HEK293T (cell line): ENCODE data around the gene C5orf24.
"Not testable (repeated sequence)": the region's sequence is repeated elsewhere in the genome, so short reads cannot be mapped to it uniquely, and the experiment has no call there.

Experiments
- CTCF ChIA-PET: fragments of 350-600 bp; formaldehyde crosslinking; extraction: SDS; loops from one replicate; lab custom pipeline; 2021; ENCODE audit warnings: antibody characterized with exemption, inconsistent platforms; lab: Yijun Ruan, JAX
- POLR2A ChIA-PET: fragments of 350-600 bp; formaldehyde crosslinking; extraction: SDS; loops from one replicate; lab custom pipeline; 2020; ENCODE audit warnings: antibody characterized with exemption, inconsistent platforms; lab: Yijun Ruan, JAX
- DNase-seq: peaks from one replicate; pipeline ENCODE4 v3.0.0; 2012; ENCODE audit warnings: mixed read lengths; ENCODE audit errors: extremely low spot score
- ARNT ChIP-seq: fragments of 450-650 bp; IDR thresholded peaks from 2 replicates; pipeline ENCODE4 v1.6.1; 2017; ENCODE audit warnings: mild to moderate bottlenecking
- BHLHE40 ChIP-seq: fragments of 450-650 bp; IDR thresholded peaks from 2 replicates; pipeline ENCODE4 v1.6.1; 2016; ENCODE audit warnings: mild to moderate bottlenecking, moderate library complexity, borderline replicate concordance
- CTBP1 ChIP-seq: fragments of 450-650 bp; IDR thresholded peaks from 2 replicates; pipeline ENCODE4 v1.6.1; 2016; ENCODE audit warnings: borderline replicate concordance
- ELF4 ChIP-seq: fragments of 450-650 bp; IDR thresholded peaks from 2 replicates; pipeline ENCODE4 v1.6.1; 2017; ENCODE audit warnings: antibody characterized with exemption
- FOXA1 ChIP-seq: fragments of 450-650 bp; IDR thresholded peaks from 2 replicates; pipeline ENCODE4 v1.6.1; 2016; ENCODE audit warnings: mild to moderate bottlenecking
- FOXK2 ChIP-seq: fragments of 450-650 bp; IDR thresholded peaks from 2 replicates; pipeline ENCODE4 v1.6.1; 2016; ENCODE audit warnings: mild to moderate bottlenecking
- FOXM1 ChIP-seq: fragments of 450-650 bp; IDR thresholded peaks from 2 replicates; pipeline ENCODE4 v1.6.1; 2017; ENCODE audit warnings: mild to moderate bottlenecking, borderline replicate concordance
- HDGF ChIP-seq: fragments of 450-650 bp; IDR thresholded peaks from 2 replicates; pipeline ENCODE4 v1.6.1; 2017; ENCODE audit warnings: antibody characterized with exemption, borderline replicate concordance
- L3MBTL2 ChIP-seq: fragments of 450-650 bp; conservative IDR thresholded peaks from 2 replicates; pipeline ENCODE4 v1.6.1; 2016; ENCODE audit warnings: mild to moderate bottlenecking
- LEF1 ChIP-seq: fragments of 450-650 bp; IDR thresholded peaks from 2 replicates; pipeline ENCODE4 v1.6.1; 2017; ENCODE audit warnings: mild to moderate bottlenecking, borderline replicate concordance
- NFRKB ChIP-seq: fragments of 450-650 bp; IDR thresholded peaks from 2 replicates; pipeline ENCODE4 v1.6.1; 2016; ENCODE audit warnings: mild to moderate bottlenecking, moderate library complexity
- SP1 ChIP-seq: fragments of 450-650 bp; IDR thresholded peaks from 2 replicates; pipeline ENCODE4 v1.6.1; 2017
- SUZ12 ChIP-seq: fragments of 450-650 bp; IDR thresholded peaks from 2 replicates; pipeline ENCODE4 v1.6.1; 2016; ENCODE audit warnings: mild to moderate bottlenecking
- TARDBP ChIP-seq: fragments of 450-650 bp; IDR thresholded peaks from 2 replicates; pipeline ENCODE4 v1.6.1; 2016
- ZNF384 ChIP-seq: fragments of 450-650 bp; IDR thresholded peaks from 2 replicates; pipeline ENCODE4 v1.6.1; 2016
- TF ChIP-seq, protein P1 (sequence below): fragments of 450-650 bp; IDR thresholded peaks from 2 replicates; pipeline ENCODE4 v1.6.1; 2016

Gene C5orf24

DNA sequence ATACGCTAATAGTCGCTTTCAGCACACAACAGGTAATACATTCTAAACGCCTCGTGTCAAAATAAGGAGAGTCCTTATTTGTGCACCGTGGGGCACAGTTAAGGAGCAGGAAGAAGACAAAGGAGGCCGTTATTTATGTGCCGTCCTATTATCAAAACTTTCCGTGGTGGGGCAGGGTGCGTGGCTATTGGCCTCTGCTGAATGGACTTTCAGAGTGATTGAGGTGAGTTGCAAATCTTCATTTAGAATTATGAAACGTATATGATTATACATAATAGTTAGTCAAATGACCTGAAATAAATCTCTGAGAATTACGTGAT is 833 bp downstream of the C5orf24 start:
- ChIA-PET POLR2A (interaction anchor here (0.8 to 1.2 kb wide), 4 partner anchors 28 to 108 kb away, joined by 3 to 8 read pairs (median 5); partner anchors contain the start of genes CAMLG, PCBD2 and TXNDC15), CTCF (no interaction called here)
- TF ChIP-seq TARDBP (no peak), BHLHE40 (no peak), SP1 (no peak), CTBP1 (no peak), ARNT (no peak), ZNF384 (no peak), ELF4 (no peak)
- DNase-seq = no peak

DNA sequence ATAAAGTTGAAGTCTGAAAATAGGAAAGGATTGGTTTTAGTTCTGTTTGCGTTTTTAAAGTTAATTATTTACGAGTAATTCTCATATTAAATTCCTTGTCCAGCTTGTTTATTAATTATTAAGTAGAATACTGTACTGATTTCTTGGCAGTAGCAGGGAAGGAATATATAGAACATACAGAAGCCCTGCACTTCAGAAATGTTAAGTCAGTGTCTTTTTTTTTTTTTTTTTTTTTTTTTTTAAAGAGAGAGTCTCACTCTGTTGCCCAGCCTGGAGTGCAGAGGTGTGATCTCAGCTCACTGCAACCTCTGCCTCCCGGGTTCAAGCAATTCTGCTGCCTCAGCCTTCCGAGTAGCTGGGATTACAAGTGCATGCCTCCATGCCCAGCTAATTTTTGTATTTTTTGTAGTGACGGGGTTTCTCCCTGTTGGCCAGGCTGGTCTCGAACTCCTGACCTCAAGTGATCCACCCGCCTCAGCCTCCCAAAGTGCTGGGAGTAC is 3.7 kb downstream of the C5orf24 start:
- TF ChIP-seq ZNF384 = peak; percentile 77
- DNase-seq = not testable (repeated sequence)
- POLR2A ChIA-PET = interaction anchor here (1.2 kb wide), 1 partner anchor 25 kb away, joined by 3 read pairs; the partner anchor contains the start of gene TXNDC15
- CTCF ChIA-PET = interaction anchor here (0.5 to 1.4 kb wide), 3 partner anchors 99 to 461 kb away, joined by 3 read pairs; no protein-coding TSS in a partner anchor

DNA sequence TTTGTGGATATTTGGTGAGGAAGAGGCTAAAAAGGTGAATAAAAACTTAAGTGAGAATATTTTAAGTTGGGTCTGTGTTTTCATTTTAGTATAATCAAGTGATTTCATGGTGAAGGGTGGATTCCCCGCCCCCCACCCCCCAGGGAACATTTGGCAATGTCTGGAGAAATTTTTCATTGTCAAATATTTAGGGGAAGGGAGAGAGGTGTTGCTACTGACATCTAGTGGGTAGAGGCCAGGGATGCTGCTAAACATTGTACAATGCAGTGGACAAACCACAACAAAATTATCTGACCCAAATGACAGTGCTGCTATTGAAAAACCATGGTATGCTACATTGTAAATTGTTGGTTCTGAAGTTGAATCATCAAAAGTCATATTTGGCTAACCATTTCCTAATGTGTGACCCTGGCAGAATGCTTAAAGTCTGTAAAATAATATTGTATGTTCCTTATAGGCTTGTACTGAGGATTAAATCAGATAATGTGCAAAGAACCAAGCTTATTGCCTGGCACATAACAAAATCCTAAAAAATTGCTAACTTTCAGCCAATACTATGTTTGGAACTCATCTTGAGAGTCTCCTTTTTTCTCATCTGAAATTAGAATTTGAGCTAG is 5.6 kb downstream of the C5orf24 start:
- no peak for DNase-seq
- no peak for TF ChIP-seq TARDBP
- TF ChIP-seq, protein P1, sequence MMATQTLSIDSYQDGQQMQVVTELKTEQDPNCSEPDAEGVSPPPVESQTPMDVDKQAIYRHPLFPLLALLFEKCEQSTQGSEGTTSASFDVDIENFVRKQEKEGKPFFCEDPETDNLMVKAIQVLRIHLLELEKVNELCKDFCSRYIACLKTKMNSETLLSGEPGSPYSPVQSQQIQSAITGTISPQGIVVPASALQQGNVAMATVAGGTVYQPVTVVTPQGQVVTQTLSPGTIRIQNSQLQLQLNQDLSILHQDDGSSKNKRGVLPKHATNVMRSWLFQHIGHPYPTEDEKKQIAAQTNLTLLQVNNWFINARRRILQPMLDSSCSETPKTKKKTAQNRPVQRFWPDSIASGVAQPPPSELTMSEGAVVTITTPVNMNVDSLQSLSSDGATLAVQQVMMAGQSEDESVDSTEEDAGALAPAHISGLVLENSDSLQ = peak; percentile 44
- ChIA-PET CTCF (interaction anchor here (1.0 to 1.5 kb wide), 3 partner anchors 9 to 53 kb away, joined by 3 to 5 read pairs (median 3); partner anchors contain the start of gene PCBD2), POLR2A (interaction anchor here (1.0 kb wide), 1 partner anchor 53 kb away, joined by 4 read pairs; the partner anchor contains the start of gene PCBD2)

DNA sequence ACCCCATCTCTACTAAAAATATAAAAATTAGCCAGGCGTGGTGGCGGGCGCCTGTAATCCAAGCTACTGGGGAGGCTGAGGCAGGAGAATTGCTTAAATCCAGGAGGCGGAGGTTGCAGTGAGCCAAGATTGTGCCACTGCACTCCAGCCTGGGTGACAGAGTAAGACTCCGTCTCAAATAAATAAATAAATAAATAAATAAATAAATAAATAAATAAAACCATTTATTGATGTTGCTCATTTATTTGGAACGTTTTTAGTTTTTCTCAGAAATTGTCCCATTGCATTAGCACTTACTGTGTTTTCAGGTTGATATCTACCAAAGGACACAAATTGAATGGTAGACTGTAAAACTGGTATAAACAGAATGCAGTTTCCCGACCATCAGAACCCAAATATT is 10.7 kb downstream of the C5orf24 start:
- POLR2A ChIA-PET, DNase-seq, CTCF ChIA-PET: not testable (repeated sequence)

DNA sequence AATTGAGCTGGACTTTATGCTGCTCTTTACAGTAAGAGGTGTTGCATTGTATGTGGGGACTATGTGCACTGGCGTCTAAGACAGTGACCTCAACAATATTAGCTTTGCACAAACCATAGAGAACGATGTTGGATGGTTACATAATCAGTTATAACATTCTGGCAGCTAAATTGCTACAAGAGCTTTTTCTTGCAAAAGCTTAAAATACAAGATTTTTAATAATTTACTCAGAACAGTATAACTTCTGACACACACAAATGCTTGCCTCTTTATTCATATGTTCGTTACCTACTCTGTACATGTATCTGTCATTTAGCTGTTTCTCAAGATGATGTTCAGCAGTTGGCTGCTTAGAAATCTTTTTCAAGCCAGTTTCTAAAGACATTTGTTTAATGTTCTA is 11.6 kb downstream of the C5orf24 start:
- ChIA-PET POLR2A (interaction anchor here (0.6 to 0.7 kb wide), 2 partner anchors 12 to 110 kb away, joined by 3 read pairs; partner anchors contain the start of gene C5orf24), CTCF (no interaction called here)
- TF ChIP-seq SUZ12 (no peak), TARDBP (no peak), FOXA1 (no peak), CTBP1 (no peak), HDGF (no peak), FOXM1 (no peak)
- TF ChIP-seq, protein P1 = no peak
- no peak for DNase-seq

DNA sequence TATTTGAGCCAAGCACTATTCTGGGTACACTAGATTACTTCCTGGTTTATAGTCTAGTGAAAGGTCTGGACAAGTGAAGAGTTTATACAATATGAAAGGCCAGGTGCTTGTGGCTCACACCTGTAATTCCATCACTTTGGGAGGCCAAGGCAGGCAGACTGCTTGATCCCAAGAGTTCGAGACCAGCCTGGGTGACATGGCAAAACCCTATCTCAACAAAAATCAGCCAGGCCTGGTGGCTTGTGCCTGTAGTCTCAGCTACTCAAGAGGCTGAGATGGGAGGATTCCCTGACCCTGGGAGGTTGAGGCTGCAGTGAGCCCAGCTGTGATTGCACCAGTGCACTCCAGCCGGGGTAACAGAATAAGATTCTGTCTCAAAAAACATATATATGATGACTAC is 18.9 kb downstream of the C5orf24 start:
- POLR2A ChIA-PET = interaction anchor here (2.0 kb wide), 1 partner anchor 10 kb away, joined by 11 read pairs; the partner anchor contains the start of gene TXNDC15
- TF ChIP-seq ZNF384 = no peak
- TF ChIP-seq FOXK2 = no peak
- TF ChIP-seq FOXM1 = no peak
- TF ChIP-seq FOXA1 = no peak
- no peak for TF ChIP-seq HDGF
- no peak for TF ChIP-seq NFRKB
- no peak for TF ChIP-seq ARNT
- TF ChIP-seq L3MBTL2 = no peak
- CTCF ChIA-PET = interaction anchor here (0.7 kb wide), 1 partner anchor 372 kb away, joined by 3 read pairs; no protein-coding TSS in a partner anchor
- DNase-seq = no peak

DNA sequence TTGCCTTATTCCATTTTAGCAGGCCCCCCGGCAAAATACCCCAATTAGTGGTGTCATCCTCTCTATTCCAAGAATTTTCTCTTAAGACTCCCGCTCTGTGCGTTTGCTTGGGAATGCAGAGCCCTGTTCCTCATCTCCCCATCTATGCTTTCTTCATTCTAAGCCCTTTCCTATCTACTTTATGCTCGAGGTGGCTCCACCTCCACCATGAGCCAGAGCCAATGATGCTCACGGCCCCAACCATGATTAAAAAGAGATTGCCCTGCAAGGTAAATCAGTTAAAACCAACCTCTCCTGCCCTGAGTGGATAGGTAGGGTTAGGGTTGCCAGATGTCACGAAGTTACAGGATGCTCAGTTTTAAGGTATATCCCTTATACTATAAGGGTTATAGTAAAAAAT is 27.7 kb downstream of the C5orf24 start:
- TF ChIP-seq CTBP1 = no peak
- no peak for TF ChIP-seq SP1
- TF ChIP-seq NFRKB = no peak
- TF ChIP-seq ELF4 = no peak
- TF ChIP-seq ARNT = no peak
- TF ChIP-seq FOXA1 = no peak
- no peak for TF ChIP-seq FOXK2
- no peak for TF ChIP-seq SUZ12
- TF ChIP-seq L3MBTL2 = no peak
- no peak for TF ChIP-seq BHLHE40
- TF ChIP-seq HDGF = no peak
- TF ChIP-seq ZNF384 = no peak
- TF ChIP-seq FOXM1 = no peak
- TF ChIP-seq, protein P1 = no peak
- no peak for TF ChIP-seq LEF1
- CTCF ChIA-PET = no interaction called here
- DNase-seq = no peak
- POLR2A ChIA-PET = interaction anchor here (0.7 to 2.6 kb wide), 16 partner anchors 9 to 605 kb away, joined by 3 to 28 read pairs (median 5); partner anchors contain the start of genes C5orf24, CAMLG and PCBD2
